M059J (cell line): ENCODE measurements around the gene ADRB1. TPM values are rescaled to one million over a fixed set of nuclear protein-coding genes. Genes with fewer than 3 reads are reported as not detected.

ENCODE experiments used
- DNase-seq: peaks from one replicate; pipeline ENCODE4 v3.0.0-alpha.2; 2012; ENCODE audit warnings: low read depth
- total RNA-seq: library from RNA; depleted of rRNA; stranded (reverse); fragments of >200 nt; shearing (Covaris generic); gene quantifications from 2 replicates; pipeline ENCODE4 v1.2.3, GENCODE V29; 2014; rRNA removed

Gene ADRB1
- total RNA-seq: 0.12 and 0.52 TPM in 2 replicates

GRCh38 chr10:114043532-114044246 is at the start of gene ADRB1:
Gene ADRB1 (plus strand): TSS chr10:114043866. CDS start chr10:114044133, 267 bp downstream.
- DNase-seq: peak; percentile 69

- no peak for DNase-seq
Observed at GRCh38 chr10:113995201-113995600, 48.5 kb upstream of the ADRB1 start.

GRCh38 chr10:113997428-113997827 is 46.2 kb upstream of the ADRB1 start:
- DNase-seq: no peak

- DNase-seq: no peak
Observed at GRCh38 chr10:113999531-113999930, 44.1 kb upstream of the ADRB1 start.

GRCh38 chr10:114000457-114001010 is 43.1 kb upstream of the ADRB1 start:
- DNase-seq: no peak

- DNase-seq: no peak
Observed at GRCh38 chr10:114002422-114002821, 41.2 kb upstream of the ADRB1 start.

GRCh38 chr10:114003161-114003941 is 40.3 kb upstream of the ADRB1 start:
- no peak for DNase-seq

- peak; percentile 46 for DNase-seq
Observed at GRCh38 chr10:114009281-114009996, 34.2 kb upstream of the ADRB1 start.

- no peak for DNase-seq
Observed at GRCh38 chr10:114010316-114010715, 33.4 kb upstream of the ADRB1 start.

GRCh38 chr10:114012650-114013049 is 31.0 kb upstream of the ADRB1 start:
- DNase-seq: no peak

- no peak for DNase-seq
Observed at GRCh38 chr10:114015708-114016107, 28.0 kb upstream of the ADRB1 start.

- DNase-seq: no peak
Observed at GRCh38 chr10:114017271-114017670, 26.4 kb upstream of the ADRB1 start.

- DNase-seq: no peak
Observed at GRCh38 chr10:114017873-114018272, 25.8 kb upstream of the ADRB1 start.

- DNase-seq: no peak
Observed at GRCh38 chr10:114019226-114019625, 24.4 kb upstream of the ADRB1 start.

GRCh38 chr10:114021154-114021553 is 22.5 kb upstream of the ADRB1 start:
- no peak for DNase-seq

- DNase-seq: no peak
Observed at GRCh38 chr10:114021717-114022680, 21.7 kb upstream of the ADRB1 start.

- no peak for DNase-seq
Observed at GRCh38 chr10:114022766-114023597, 20.7 kb upstream of the ADRB1 start.

GRCh38 chr10:114024876-114025610 is 18.6 kb upstream of the ADRB1 start:
- peak; percentile 42 for DNase-seq

- DNase-seq: no peak
Observed at GRCh38 chr10:114025611-114026130, 18.0 kb upstream of the ADRB1 start.
